ENCODE results near the gene PLEKHB2.
"Not testable (repeated sequence)": the region's sequence is repeated elsewhere in the genome, so short reads cannot be mapped to it uniquely, and the experiment has no call there.

The PLEKHB2 gene

DNA sequence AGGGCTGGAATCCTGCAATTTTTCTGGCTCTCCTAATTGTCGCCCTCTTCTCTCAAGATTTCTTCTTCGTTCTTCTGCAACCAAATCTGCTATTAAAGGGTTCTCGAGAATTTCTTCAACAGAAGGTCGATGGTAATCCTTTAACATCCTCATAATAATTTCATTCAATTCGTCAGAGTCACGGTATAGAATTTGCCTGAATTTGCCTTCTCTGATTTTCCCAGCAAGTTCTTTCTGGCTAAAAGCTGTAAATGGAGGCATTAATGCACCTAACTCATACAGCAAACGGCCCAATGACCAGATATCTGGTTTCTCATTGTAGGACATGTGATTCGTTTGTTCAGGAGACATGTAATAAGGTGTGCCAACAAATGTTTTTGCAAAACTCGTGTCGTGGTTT, 72.9 kb downstream of the PLEKHB2 start:
- not testable (repeated sequence) for H3K27ac Mint-ChIP-seq; H3K4me1 Mint-ChIP-seq; H3K4me3 Mint-ChIP-seq; ATAC-seq (ENCODE audit: low read depth); H3K9me3 Mint-ChIP-seq; DNase-seq (ENCODE audit: low spot score in 2 of 2); H3K36me3 Mint-ChIP-seq
- H3K27me3 Mint-ChIP-seq = peaks cover 20% of the 10 kb centered on the region

DNA sequence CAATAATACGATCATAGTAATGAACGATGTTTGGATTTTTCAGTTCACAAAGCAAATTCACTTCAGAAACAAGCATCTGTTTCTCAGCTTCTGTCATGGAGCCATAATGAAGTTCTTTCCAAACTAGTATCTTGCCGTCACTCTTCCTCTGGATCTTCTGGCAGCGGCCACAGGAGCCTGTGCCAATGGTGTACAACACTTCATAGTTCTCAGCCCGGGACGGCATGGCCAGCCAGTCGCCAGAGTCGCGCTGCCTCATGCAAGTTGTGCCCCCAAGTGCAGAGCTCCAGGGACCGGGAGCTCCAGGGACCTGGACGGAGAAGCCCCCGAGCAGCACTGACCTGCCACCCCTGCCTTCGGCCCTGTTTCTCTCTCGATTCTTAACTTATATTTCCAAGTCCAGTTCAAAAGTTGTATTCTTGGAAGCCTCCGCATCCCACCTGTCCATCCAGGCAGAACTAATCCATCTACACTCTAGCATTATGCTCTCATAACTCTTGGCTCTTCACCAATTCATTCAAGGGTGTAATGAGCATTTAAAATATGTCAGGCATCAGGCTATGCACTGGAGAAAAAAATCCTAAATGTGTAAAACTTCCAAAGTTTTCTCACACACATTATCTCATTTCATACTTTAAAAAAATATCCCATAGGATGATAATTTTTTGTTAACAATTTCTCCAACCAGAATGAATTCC, 73.7 kb downstream of the PLEKHB2 start:
- DNase-seq (ENCODE audit: low spot score in 2 of 2); H3K4me3 Mint-ChIP-seq; H3K4me1 Mint-ChIP-seq; H3K36me3 Mint-ChIP-seq; H3K9me3 Mint-ChIP-seq; ATAC-seq (ENCODE audit: low read depth); H3K27ac Mint-ChIP-seq: not testable (repeated sequence)
- H3K27me3 Mint-ChIP-seq = peaks cover 18% of the 10 kb centered on the region

DNA sequence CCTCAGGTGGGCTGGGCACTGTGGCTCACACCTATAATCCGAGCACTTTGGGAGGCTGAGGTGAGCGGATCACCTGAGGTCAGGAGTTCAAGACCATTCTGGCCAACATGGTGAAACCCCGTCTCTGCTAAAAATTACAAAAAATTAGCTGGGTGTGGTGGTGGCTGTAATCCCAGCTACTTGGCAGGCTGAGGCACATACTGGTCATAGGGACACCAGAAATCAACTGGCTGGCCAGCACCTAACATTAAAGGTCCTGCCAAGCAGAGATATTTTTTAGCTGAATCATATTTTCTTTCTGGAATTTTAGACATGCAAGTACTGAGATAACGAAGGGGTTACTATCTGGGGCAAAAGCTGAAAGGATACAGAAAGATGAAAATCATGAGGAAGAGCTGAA, 76.3 kb downstream of the PLEKHB2 start:
- not testable (repeated sequence) for H3K4me3 Mint-ChIP-seq; DNase-seq (ENCODE audit: low spot score in 2 of 2); H3K9me3 Mint-ChIP-seq; H3K4me1 Mint-ChIP-seq; ATAC-seq (ENCODE audit: low read depth); H3K27ac Mint-ChIP-seq; H3K36me3 Mint-ChIP-seq
- H3K27me3 Mint-ChIP-seq = peaks cover 12% of the 10 kb centered on the region

DNA sequence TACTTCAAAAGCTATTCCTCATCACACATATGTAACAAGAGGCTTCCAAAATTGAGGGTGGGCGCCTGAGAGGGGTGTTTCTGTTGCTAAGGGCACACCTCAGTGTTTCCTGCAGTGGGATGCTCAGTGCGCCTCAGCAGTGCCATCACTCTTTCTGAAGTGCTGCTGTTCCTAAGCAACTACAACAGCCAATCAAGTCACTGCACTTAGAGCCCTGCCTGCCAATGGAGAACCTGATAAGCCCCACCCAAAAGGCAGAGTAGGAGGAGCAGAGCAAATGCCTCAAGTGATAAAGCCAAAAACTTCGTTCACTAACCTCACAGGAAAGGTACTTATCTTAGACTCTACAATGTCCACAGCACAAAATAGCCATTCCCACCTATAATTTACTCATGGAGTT, 88.3 kb downstream of the PLEKHB2 start:
- H3K27ac Mint-ChIP-seq; H3K9me3 Mint-ChIP-seq; ATAC-seq (ENCODE audit: low read depth); H3K36me3 Mint-ChIP-seq; H3K4me1 Mint-ChIP-seq; H3K27me3 Mint-ChIP-seq; H3K4me3 Mint-ChIP-seq; DNase-seq (ENCODE audit: low spot score in 2 of 2): not testable (repeated sequence)

DNA sequence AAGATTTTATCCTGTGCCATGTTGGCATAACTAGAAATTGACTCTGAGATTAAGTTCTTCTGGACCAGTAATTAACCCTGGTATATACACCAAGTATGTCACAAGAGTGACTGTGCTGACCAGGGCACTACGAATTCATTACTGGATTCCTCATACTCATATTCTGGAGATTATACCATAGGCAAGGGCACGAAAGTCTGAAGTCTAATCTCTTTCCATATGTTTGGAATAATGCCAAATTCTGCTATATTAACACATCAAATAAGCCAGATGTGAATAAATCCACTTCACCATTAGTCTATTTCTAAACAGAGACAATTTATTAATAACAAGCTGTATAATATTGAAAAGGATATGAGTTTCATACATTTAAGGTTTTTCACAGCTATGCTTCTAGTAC, 91.0 kb downstream of the PLEKHB2 start:
- H3K36me3 Mint-ChIP-seq; ATAC-seq (ENCODE audit: low read depth); H3K27ac Mint-ChIP-seq; DNase-seq (ENCODE audit: low spot score in 2 of 2); H3K4me1 Mint-ChIP-seq; H3K9me3 Mint-ChIP-seq; H3K4me3 Mint-ChIP-seq; H3K27me3 Mint-ChIP-seq: not testable (repeated sequence)
